GM12878 (cell line): ENCODE results near the gene ANKRD6. TPM values are rescaled to one million over a fixed set of nuclear protein-coding genes. Genes with fewer than 3 reads are reported as not detected.

Source experiments
- ATAC-seq: fragments of 200-7000 bp; cut with Tn5 transposase; 3 replicates; pipeline ENCODE4 v1.9.1; 2020; ENCODE audit warnings: mild to moderate bottlenecking, moderate library complexity
- BruUV-seq: library from RNA; stranded (reverse); fragments of 400-500 nt; replicated peaks from 2 replicates; lab custom pipeline; 2021; lab: Mats Ljungman, UMichigan
- CTCF ChIA-PET: fragments of 300-600 bp; sonication (Branson Sonifier 250); formaldehyde crosslinking; extraction: SDS; loops from one replicate; lab custom pipeline; 2021; ENCODE audit warnings: inconsistent platforms; lab: Yijun Ruan, JAX
- POLR2A ChIA-PET: fragments of 350-600 bp; formaldehyde crosslinking; extraction: SDS; loops from one replicate; lab custom pipeline; 2021; ENCODE audit warnings: inconsistent platforms; lab: Charles Lee
- RAD21 ChIA-PET: fragments of 300-600 bp; sonication (Branson Sonifier 250); formaldehyde crosslinking; loops from one replicate; lab custom pipeline; 2023; ENCODE audit warnings: antibody characterized with exemption; ENCODE audit not compliant: unreplicated experiment; lab: Charles Lee
- SMC1A ChIA-PET: fragments of 300-600 bp; sonication (Branson Sonifier 250); formaldehyde crosslinking; loops from one replicate; lab custom pipeline; 2023; ENCODE audit not compliant: unreplicated experiment, uncharacterized antibody; lab: Charles Lee
- DNase-seq: peaks from one replicate; pipeline ENCODE4 v3.0.0-alpha.2; 2011; ENCODE audit warnings: low read depth, low spot score
- FAIRE-seq: peaks from 3 replicates; lab custom pipeline; 2011; peaks lifted over from hg19 to GRCh38; lab: Jason Lieb, UNC
- H2AFZ ChIP-seq: 2 replicates; pipeline ENCODE4 v1.6.0; 2011; ENCODE audit warnings: low read depth, low read length, control low read depth; ENCODE audit not compliant: control insufficient read depth
- H3K27ac ChIP-seq: 2 replicates; pipeline ENCODE4 v1.5.1; 2011; ENCODE audit warnings: control low read depth; ENCODE audit not compliant: control insufficient read depth, insufficient read depth
- H3K27me3 ChIP-seq, 2 experiments: replicated peaks in 1 of 2; 2 replicates each; pipeline versions ENCODE4 v1.6.0 to v1.6.1; 2011; ENCODE audit warnings: low read length in 1 of 2; ENCODE audit not compliant: control insufficient read depth in 2 of 2, insufficient read depth in 2 of 2
- H3K36me3 ChIP-seq, 2 experiments: 2 replicates each; pipeline ENCODE4 v1.5.1; 2011; ENCODE audit warnings: low read length in 1 of 2; ENCODE audit not compliant: control insufficient read depth in 2 of 2, insufficient read depth in 2 of 2
- H3K4me1 ChIP-seq: 2 replicates; pipeline ENCODE4 v1.6.1; 2011; ENCODE audit warnings: mild to moderate bottlenecking, low read length, moderate library complexity, mixed read lengths; ENCODE audit not compliant: control insufficient read depth, insufficient read depth
- H3K4me2 ChIP-seq: 2 replicates; pipeline ENCODE4 v1.6.0; 2011; ENCODE audit warnings: control low read depth; ENCODE audit not compliant: control insufficient read depth, insufficient read depth
- H3K4me3 ChIP-seq: fragments of 200-600 bp; sonication (generic); 2 replicates; pipeline ENCODE4 v1.5.1; 2016
- H3K79me2 ChIP-seq: 2 replicates; pipeline ENCODE4 v1.6.0; 2011; ENCODE audit warnings: low read length; ENCODE audit not compliant: control insufficient read depth, insufficient read depth
- H3K9ac ChIP-seq: 2 replicates; pipeline ENCODE4 v1.8.0; 2011; ENCODE audit warnings: low read length, control low read depth, mixed read lengths; ENCODE audit not compliant: control insufficient read depth, insufficient read depth
- H3K9me3 ChIP-seq: replicated peaks from 3 replicates; pipeline ENCODE4 v1.5.1; 2011; ENCODE audit warnings: mild to moderate bottlenecking, low read length; ENCODE audit not compliant: control insufficient read depth, insufficient read depth
- H4K20me1 ChIP-seq: 2 replicates; pipeline ENCODE4 v1.6.0; 2011; ENCODE audit not compliant: control insufficient read depth, insufficient read depth
- CUX1 ChIP-seq: IDR thresholded peaks from 2 replicates; pipeline ENCODE4 v1.6.1; 2012; ENCODE audit warnings: improper control_type of control experiment, low read depth, low read length; ENCODE audit not compliant: insufficient replicate concordance
- HDAC6 ChIP-seq: fragments of 200-600 bp; sonication (generic); IDR thresholded peaks from one replicate; pipeline ENCODE4 v1.8.0; 2017; ENCODE audit warnings: antibody characterized with exemption; ENCODE audit not compliant: unreplicated experiment
- MYC ChIP-seq: IDR thresholded peaks from 2 replicates; pipeline ENCODE4 v1.6.1; 2011; ENCODE audit warnings: mild to moderate bottlenecking, low read length, moderate library complexity, inconsistent platforms; ENCODE audit not compliant: insufficient read depth, insufficient replicate concordance, insufficient read length, severe bottlenecking
- NRF1 ChIP-seq: conservative IDR thresholded peaks from 2 replicates; pipeline ENCODE4 v1.6.1; 2011; ENCODE audit warnings: mild to moderate bottlenecking, low read depth, low read length, improper control_type of control experiment
- PAX8 ChIP-seq: fragments of 450-650 bp; IDR thresholded peaks from 2 replicates; pipeline ENCODE4 v1.6.1; 2017; ENCODE audit warnings: mild to moderate bottlenecking, moderate library complexity
- RBBP5 ChIP-seq: fragments of 200-600 bp; sonication (generic); conservative IDR thresholded peaks from 2 replicates; pipeline ENCODE4 v1.6.1; 2016
- SREBF1 ChIP-seq: IDR thresholded peaks from 2 replicates; pipeline ENCODE4 v1.6.1; 2012; ENCODE audit warnings: mild to moderate bottlenecking, low read length
- ZBTB11 ChIP-seq: fragments of 450-650 bp; formaldehyde crosslinking; IDR thresholded peaks from 2 replicates; pipeline ENCODE4 v1.5.0; 2022; ENCODE audit warnings: mild to moderate bottlenecking, missing genetic modification characterization
- WGBS: methylation state at CpG from one replicate; pipeline ENCODE4 v1.1.6; 2016; ENCODE audit warnings: low lambda C conversion rate; ENCODE audit not compliant: insufficient replicate concordance, insufficient coverage; ENCODE audit errors: missing lambda C conversion rate; 5-methylcytosine and 5-hydroxymethylcytosine counted together
- in situ Hi-C: fragments of 300-500 bp; cut with MboI; formaldehyde crosslinking; loops from 9 replicates; pipeline ENCODE4 v1.14.3; 2018; ENCODE audit warnings: mixed read lengths
- intact Hi-C: fragments of 100-400 bp; cut with micrococcal nuclease; formaldehyde crosslinking; loops from one replicate; pipeline ENCODE4 v1.14.2; 2022; ENCODE audit not compliant: unreplicated experiment
- polyA plus RNA-seq, 11 experiments: library from polyadenylated mRNA; depleted of rRNA in 4 of 11; unstranded in 6 of 11; stranded (reverse) in 5 of 11; fragments of >200 nt; fragmentation: Nextera tagmentation in 4 of 11; fragmentation: Illumina TruSeq in 1 of 11; extraction: Ambion mirVana in 4 of 11; extraction: Trizol in 1 of 11; gene quantifications; 1 replicate in 1 of 11; 2 replicates in 10 of 11; pipeline versions ENCODE4 v1.2.1 to v1.2.3, GENCODE V29; 2011 to 2016; ENCODE audit warnings: inconsistent platforms in 2 of 11, missing spikeins in 2 of 11, low read depth in 1 of 11
- total RNA-seq, 4 experiments: library from RNA; depleted of rRNA in 3 of 4; stranded (reverse); fragments of >200 nt in 3 of 4; fragmentation: Illumina TruSeq in 1 of 4; extraction: Trizol in 1 of 4; gene quantifications; 2 replicates each; pipeline versions ENCODE4 v1.2.1 to v1.2.3, GENCODE V29; 2013 to 2021

ANKRD6 gene
- total and polyA plus RNA-seq, 10 of the 15 experiments (the other 5 are each of a cell fraction or from before 2014, with no cell fraction given) = 0.03 to 0.90 (median 0.38) TPM

- TF ChIP-seq MYC (no peak), SREBF1 (no peak)
- TF ChIP-seq, all 136 proteins: peak for 0
- DNase-seq (no peak), ATAC-seq (no peak), FAIRE-seq (no peak)
- in situ Hi-C loops = no loop called here
- no peak overlapping the region for H3K27ac ChIP-seq
- no peaks in the 10 kb centered on the region for H3K79me2 ChIP-seq
- intact Hi-C loops = no loop called here
- no peaks in the 10 kb centered on the region for H3K9me3 ChIP-seq
- SMC1A ChIA-PET = no interaction called here
- no peaks in the 10 kb centered on the region for H3K4me1 ChIP-seq
- H3K4me2 ChIP-seq = no peak overlapping the region
- no peak overlapping the region for H3K9ac ChIP-seq
- POLR2A ChIA-PET = no interaction called here
- H3K27me3 ChIP-seq = peaks cover 0 to 3% of the 10 kb centered on the region in 2 experiments; a peak in 2 of 4 replicates
- H3K4me3 ChIP-seq = no peak overlapping the region
- H3K36me3 ChIP-seq = no peaks in the 10 kb centered on the region
- RAD21 ChIA-PET = no interaction called here
- no TSS peak for BruUV-seq
- H2AFZ ChIP-seq = no peak overlapping the region
- CTCF ChIA-PET = no interaction called here
- 81% methylated on average over 1 of the region's 1 CpG for WGBS
- no peaks in the 10 kb centered on the region for H4K20me1 ChIP-seq
Measured at GRCh38 chr6:89563866-89564265, 130.9 kb downstream of the ANKRD6 start.

- Histone ChIP-seq H4K20me1 (no peaks in the 10 kb centered on the region), H3K4me1 (no peaks in the 10 kb centered on the region), H3K27ac (no peak overlapping the region), H3K36me3 (no peaks in the 10 kb centered on the region), H3K9ac (no peak overlapping the region), H3K79me2 (no peaks in the 10 kb centered on the region), H3K4me2 (no peak overlapping the region), H3K4me3 (no peak overlapping the region), H2AFZ (no peak overlapping the region), H3K9me3 (no peaks in the 10 kb centered on the region), H3K27me3 (peaks cover 0 to 3% of the 10 kb centered on the region in 2 experiments; a peak in 2 of 4 replicates)
- ChIA-PET CTCF (interaction anchor here (0.6 kb wide), 1 partner anchor 823 kb away, joined by 3 read pairs; no protein-coding TSS in a partner anchor), POLR2A (no interaction called here), RAD21 (no interaction called here), SMC1A (no interaction called here)
- in situ Hi-C loops = no loop called here
- ATAC-seq (no peak), FAIRE-seq (no peak), DNase-seq (no peak)
- BruUV-seq = no TSS peak
- WGBS = 20% methylated on average over 8 of the region's 8 CpGs
- intact Hi-C loops = no loop called here
- no peak for TF ChIP-seq ZBTB11
- no peak for TF ChIP-seq PAX8
- TF ChIP-seq RBBP5 = no peak
- no peak for TF ChIP-seq HDAC6
- no peak for TF ChIP-seq CUX1
- TF ChIP-seq NRF1 = no peak
Measured at GRCh38 chr6:89564752-89565427, 131.9 kb downstream of the ANKRD6 start.
